Upper lobe of right lung (tissue), 1 donor: ENCODE measurements around the gene OXNAD1. TPM values are rescaled to one million over a fixed set of nuclear protein-coding genes. Genes with fewer than 3 reads are reported as not detected.

ENCODE experiments used
- ATAC-seq: fragments of 200-7000 bp; cut with Tn5 transposase; one replicate; pipeline ENCODE4 v1.9.1; 2020; ENCODE audit warnings: mild to moderate bottlenecking, moderate library complexity
- DNase-seq: peaks from one replicate; pipeline ENCODE4 v3.0.0-alpha.2; 2020
- H3K27ac ChIP-seq: fragments of 200-600 bp; one replicate; pipeline ENCODE4 v1.8.0; 2022
- H3K27me3 ChIP-seq: fragments of 200-600 bp; one replicate; pipeline ENCODE4 v1.8.0; 2022; ENCODE audit warnings: mild to moderate bottlenecking
- H3K36me3 ChIP-seq: fragments of 200-600 bp; one replicate; pipeline ENCODE4 v1.8.0; 2022
- H3K4me1 ChIP-seq: fragments of 200-600 bp; one replicate; pipeline ENCODE4 v1.8.0; 2022
- H3K4me3 ChIP-seq: fragments of 200-600 bp; one replicate; pipeline ENCODE4 v1.8.0; 2022; ENCODE audit warnings: mild to moderate bottlenecking
- H3K9me3 ChIP-seq: fragments of 200-600 bp; one replicate; pipeline ENCODE4 v1.8.0; 2022
- intact Hi-C: fragments of 100-400 bp; cut with DNase I; formaldehyde crosslinking; loops from one replicate; pipeline ENCODE4 v1.11.0; 2022
- total RNA-seq: library from RNA; stranded (reverse); fragmentation: NEBNext Ultra II Directional; extraction: Animal tissue kit (Norgen Biotek cat#: 25700); gene quantifications from one replicate; pipeline ENCODE4 v1.2.1, GENCODE V29; 2021
- TF ChIP-seq, protein P1 (sequence below): fragments of 200-600 bp; IDR thresholded peaks from one replicate; pipeline ENCODE4 v1.8.0; 2022; ENCODE audit warnings: antibody characterized with exemption
- donor health status: DM: no; HTN: yes; CAD: no; lungs with severe emphysema.

OXNAD1 gene
- total RNA-seq, 1 donor from 2014 or later = 12.8 TPM

DNA sequence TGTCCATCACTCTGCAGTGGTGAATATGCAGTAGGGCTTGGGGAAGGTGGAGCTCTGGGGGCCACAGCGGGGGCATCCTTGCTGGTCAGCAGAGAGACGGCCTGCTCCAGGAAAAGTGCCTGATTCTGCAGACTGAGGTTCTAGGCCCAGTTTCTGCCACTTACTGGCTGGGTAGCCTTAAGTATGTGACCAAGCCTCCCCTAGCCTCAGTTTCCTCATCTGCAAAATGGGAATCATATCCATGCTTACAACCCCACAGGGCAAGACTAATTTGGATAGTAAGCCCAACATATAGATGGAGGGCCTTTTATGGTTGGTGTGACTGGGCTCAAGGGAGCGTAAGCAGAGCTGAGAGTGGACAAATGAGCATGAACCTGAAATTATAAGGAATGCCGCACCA lies 60.8 kb downstream of the OXNAD1 start:
- no peaks in the 10 kb centered on the region for H3K4me1 ChIP-seq
- peaks cover 52% of the 10 kb centered on the region for H3K36me3 ChIP-seq
- DNase-seq (no peak), ATAC-seq (no peak)
- intact Hi-C loops = no loop called here
- no peaks in the 10 kb centered on the region for H3K27me3 ChIP-seq
- H3K9me3 ChIP-seq = no peaks in the 10 kb centered on the region
- TF ChIP-seq, protein P1, sequence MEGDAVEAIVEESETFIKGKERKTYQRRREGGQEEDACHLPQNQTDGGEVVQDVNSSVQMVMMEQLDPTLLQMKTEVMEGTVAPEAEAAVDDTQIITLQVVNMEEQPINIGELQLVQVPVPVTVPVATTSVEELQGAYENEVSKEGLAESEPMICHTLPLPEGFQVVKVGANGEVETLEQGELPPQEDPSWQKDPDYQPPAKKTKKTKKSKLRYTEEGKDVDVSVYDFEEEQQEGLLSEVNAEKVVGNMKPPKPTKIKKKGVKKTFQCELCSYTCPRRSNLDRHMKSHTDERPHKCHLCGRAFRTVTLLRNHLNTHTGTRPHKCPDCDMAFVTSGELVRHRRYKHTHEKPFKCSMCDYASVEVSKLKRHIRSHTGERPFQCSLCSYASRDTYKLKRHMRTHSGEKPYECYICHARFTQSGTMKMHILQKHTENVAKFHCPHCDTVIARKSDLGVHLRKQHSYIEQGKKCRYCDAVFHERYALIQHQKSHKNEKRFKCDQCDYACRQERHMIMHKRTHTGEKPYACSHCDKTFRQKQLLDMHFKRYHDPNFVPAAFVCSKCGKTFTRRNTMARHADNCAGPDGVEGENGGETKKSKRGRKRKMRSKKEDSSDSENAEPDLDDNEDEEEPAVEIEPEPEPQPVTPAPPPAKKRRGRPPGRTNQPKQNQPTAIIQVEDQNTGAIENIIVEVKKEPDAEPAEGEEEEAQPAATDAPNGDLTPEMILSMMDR = no peak
- H3K27ac ChIP-seq = no peak overlapping the region
- H3K4me3 ChIP-seq = no peak overlapping the region

DNA sequence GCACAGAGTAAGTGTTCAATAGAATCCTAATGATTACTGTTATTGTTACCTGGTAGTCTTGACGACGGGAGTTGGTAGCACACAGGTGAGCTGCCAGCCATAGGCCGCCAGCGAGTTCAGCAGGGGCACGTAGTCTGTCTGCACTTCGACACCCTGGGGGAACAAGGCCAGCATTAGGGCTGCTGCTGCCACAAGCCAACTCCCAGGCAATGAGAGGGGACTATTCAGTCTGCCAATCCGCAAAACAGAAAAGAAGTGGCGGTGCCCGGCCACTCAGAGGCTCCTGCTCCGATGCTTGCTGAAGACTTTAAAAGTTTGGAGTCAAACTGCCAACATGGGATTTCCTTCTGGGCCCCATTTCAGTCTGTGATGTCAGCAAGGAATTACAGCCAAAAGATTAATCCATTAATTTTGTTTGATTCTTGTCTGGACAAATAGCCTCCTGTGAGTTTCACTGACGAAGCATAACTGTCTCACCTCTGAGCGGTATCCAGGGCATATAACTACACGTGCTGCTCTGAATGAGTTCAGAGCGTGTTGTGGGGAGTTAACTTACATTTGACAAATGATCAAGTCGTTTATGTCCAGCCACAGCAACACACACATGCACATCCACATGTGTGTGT lies 61.8 kb downstream of the OXNAD1 start:
- peaks cover 7% of the 10 kb centered on the region for H3K9me3 ChIP-seq
- ATAC-seq (no peak), DNase-seq (no peak)
- no peak overlapping the region for H3K4me3 ChIP-seq
- no peaks in the 10 kb centered on the region for H3K27me3 ChIP-seq
- peaks cover 43% of the 10 kb centered on the region for H3K36me3 ChIP-seq
- intact Hi-C loops = no loop called here
- no peaks in the 10 kb centered on the region for H3K4me1 ChIP-seq
- no peak overlapping the region for H3K27ac ChIP-seq
- TF ChIP-seq, protein P1 = no peak

DNA sequence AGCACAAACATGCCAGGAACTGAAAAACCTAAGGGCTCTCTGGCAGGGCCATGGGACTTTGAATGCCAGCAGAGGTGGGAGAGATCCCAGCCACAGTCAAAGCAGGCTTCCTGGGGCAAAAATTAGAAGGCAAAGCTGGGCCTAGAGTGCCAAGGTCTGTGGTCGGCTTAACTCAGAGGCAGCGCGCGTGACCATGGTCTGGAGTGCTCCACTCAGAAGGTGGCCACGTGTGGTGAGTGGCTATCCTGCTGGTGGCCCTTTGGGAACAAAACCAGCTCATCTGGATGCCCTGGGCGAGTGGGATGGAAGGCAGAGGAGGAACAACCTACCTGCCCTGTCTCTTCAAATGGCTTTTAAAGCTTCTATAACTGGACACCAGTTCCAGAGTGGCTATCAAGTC lies 63.1 kb downstream of the OXNAD1 start:
- no peak for DNase-seq
- H3K4me1 ChIP-seq = no peaks in the 10 kb centered on the region
- no peak overlapping the region for H3K4me3 ChIP-seq
- peaks cover 7% of the 10 kb centered on the region for H3K9me3 ChIP-seq
- no peak for ATAC-seq
- H3K27ac ChIP-seq = no peak overlapping the region
- TF ChIP-seq, protein P1 = no peak
- no peaks in the 10 kb centered on the region for H3K27me3 ChIP-seq
- H3K36me3 ChIP-seq = peaks cover 32% of the 10 kb centered on the region
- intact Hi-C loops = no loop called here

- peak; percentile 48 for ATAC-seq
These were observed 64.2 kb downstream of the OXNAD1 start for GRCh38 chr3:16329036-16329825.

GRCh38 chr3:16329826-16330129 lies 64.8 kb downstream of the OXNAD1 start:
- TF ChIP-seq, protein P1 = no peak
- DNase-seq (no peak), ATAC-seq (no peak)
- H3K4me1 ChIP-seq = no peaks in the 10 kb centered on the region
- H3K9me3 ChIP-seq = peaks cover 7% of the 10 kb centered on the region
- H3K27ac ChIP-seq = no peak overlapping the region
- intact Hi-C loops = no loop called here
- no peak overlapping the region for H3K4me3 ChIP-seq
- H3K36me3 ChIP-seq = peaks cover 26% of the 10 kb centered on the region
- H3K27me3 ChIP-seq = no peaks in the 10 kb centered on the region

More at GRCh38 chr3:16329036-16329825, 64.2 kb downstream of the OXNAD1 start:
- Histone ChIP-seq H3K36me3 (peaks cover 22% of the 10 kb centered on the region), H3K9me3 (peaks cover 7% of the 10 kb centered on the region), H3K27me3 (no peaks in the 10 kb centered on the region), H3K4me3 (no peak overlapping the region), H3K4me1 (no peaks in the 10 kb centered on the region), H3K27ac (no peak overlapping the region)
- intact Hi-C loops = no loop called here
- TF ChIP-seq, protein P1 = no peak
- DNase-seq = no peak
